GM12891 (cell line): Measurements from ENCODE around the gene SLCO4C1.

ENCODE experiments used
- POLR2AphosphoS5 ChIP-seq: IDR thresholded peaks from 2 replicates; pipeline ENCODE4 v1.6.1; 2011; ENCODE audit warnings: low read depth, low read length, control low read depth
- TAF1 ChIP-seq: IDR thresholded peaks from 2 replicates; pipeline ENCODE4 v1.6.1; 2011; ENCODE audit warnings: low read depth, low read length, control low read depth

GRCh38 chr5:102249381-102249780, 46.7 kb downstream of the SLCO4C1 start:
- TF ChIP-seq POLR2AphosphoS5 (no peak), TAF1 (no peak)
